ENCODE results near the gene CNDP2.

CNDP2 gene

DNA sequence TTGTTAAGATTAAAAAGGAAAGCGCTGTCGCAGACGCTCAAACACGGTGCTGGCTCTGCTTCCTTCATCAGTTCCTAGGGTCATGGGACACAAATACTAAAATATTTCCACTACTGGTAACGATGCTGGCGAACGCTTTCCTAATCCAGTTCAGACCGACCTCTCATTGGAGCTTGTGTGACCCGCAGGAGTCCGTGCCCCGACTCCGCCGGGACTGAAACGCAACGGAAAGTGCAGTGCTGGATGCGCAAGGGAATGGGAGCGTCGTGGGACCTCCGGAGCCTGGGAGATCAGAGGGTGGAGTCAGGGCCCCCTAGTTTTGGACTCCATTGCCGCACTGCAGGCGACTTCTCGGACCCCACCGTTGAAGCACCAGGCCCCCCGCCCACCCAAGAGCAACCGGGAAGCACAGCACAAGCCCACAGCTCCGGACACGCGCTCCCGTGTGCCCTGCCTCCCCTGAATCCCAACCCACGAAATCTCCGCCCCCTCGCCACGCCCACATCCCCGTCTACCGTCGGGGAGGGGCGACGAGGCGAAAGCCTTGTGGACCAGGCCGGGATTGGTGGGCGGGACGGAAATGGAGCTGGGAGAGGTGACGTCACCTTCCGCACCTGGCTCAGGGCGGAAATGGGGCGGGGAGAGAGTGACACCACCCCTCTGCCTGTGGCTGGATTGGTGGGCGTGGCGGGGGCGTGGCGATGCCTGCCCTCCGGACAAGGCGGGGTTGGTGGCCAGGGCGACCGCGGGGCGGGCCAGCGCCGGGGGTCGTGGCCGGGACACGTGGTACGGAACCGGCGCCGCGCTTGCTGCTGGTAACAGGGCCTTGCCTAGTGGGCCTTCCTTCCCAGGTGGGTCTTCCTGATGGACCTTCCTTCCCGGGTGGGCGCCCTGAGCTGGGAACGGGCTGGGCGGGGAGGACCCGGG lies at the start of gene CNDP2:
TSS of gene CNDP2 (plus strand) at position 783 of the 927 bp plus-strand sequence. CDS start 3,611 bp downstream, outside the sequence.
- peak; percentile 100 for DNase-seq

DNA sequence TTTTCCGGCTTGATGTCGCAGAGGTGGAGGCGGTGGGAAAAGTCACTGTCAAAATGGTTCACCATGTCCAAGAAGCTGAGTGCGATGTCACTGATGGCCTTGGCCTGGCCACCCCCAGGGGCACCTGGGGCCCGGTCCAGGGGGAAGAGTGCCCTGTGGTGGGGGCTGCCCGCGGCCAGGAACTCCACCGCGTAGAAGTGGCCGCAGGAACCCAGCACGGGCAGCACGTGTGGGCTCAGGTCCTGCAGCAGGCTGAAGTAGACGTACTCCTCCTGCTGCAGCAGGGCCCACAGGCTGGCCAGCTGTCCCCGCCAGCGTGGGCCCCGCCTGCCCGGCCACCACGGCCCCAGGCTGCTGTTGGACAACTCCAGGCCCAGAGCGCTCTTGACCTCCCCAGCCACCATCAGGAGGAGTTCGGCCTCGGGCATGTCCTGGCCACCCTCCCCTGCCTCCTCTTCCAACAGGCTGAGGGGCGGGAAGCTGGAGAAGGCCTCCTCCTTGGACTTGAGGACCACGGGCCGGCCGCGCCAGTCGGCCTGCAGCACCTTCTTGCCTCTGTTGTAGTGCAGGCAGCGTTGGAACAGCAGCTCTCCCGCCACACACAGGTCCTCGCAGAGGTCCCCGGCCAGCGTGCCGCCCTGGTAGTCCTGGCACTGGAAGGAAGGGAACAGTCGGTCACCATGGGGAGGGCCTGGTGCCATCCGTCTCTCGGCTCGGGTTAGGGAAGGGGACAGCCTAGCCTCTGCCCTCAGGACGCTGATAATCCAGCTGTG lies 49.3 kb upstream of the CNDP2 start:
- no peak for DNase-seq

DNA sequence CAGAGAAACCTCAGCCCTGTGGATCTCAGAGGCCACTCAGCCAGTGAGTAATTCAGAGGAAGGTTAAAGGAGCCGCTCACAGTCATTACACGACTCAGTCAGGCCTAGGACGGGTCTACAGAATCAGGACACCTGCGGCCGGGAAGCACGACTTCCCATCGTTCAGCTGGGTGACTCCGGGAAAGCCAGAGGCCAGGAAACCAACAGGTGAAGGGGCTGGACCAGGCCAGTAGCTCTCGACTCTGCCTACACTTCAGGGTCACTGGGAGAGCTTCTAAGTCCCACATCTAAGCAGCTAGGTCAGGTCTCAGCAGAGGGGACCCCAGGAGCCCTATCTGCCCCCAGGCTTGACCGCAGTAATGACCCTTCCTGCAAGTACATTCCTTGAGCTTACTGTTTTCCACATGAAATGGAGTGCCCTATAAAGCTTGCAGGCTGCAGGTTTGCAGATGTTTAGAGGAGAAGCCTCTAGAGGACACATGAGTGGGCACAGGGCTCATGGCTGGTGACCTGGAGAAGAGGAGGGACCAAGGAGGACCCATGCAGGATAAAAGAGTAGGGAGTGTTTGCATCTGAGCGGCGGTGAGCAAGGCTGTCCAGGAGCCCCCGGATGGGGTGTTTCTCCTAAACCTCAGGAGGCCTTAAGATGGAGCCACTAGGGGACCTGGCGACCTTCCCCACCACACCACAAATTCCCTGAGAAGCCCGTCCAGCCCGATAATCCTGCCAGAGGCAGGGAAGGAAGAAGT lies 48.6 kb upstream of the CNDP2 start:
- no peak for DNase-seq

DNA sequence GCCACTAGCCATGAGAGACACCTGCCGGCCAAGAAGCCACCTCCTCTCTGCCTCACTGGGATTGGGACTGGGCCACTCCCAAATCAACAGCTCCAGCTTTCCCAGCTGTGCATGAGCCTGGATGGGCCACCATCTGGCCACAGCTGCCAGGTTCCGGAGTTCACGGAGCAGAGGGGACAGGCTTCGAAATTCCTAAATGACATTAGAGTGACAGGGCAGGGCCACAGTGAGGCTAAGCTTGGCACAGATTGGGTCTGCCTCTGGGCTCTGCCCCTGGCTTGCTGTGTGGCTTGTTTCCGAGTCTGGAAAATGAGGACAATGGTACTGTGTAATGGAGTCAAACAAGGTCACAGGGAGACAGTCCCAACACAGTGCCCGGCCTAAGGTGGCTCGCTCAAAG lies 45.5 kb upstream of the CNDP2 start:
- DNase-seq, result no peak

DNA sequence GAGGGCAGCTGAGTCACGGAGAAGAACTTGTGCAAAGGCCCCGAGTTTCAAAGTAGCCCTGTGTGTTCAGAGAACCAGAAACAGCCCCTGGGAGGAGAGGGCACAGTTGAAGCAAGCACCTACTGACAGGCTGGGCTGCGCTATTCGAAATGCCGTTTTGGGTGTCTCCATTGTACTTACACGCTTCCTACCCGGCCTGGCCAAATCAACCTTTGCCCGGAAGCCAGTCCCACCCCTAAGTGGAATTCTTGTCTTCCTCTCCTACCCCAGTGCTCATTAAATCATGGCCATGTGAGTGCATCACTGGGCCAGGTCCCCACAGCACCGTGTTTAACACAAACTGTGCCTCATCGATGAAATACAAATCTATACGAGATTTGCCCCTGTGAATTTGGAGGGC lies 45.0 kb upstream of the CNDP2 start:
- no peak for DNase-seq

DNA sequence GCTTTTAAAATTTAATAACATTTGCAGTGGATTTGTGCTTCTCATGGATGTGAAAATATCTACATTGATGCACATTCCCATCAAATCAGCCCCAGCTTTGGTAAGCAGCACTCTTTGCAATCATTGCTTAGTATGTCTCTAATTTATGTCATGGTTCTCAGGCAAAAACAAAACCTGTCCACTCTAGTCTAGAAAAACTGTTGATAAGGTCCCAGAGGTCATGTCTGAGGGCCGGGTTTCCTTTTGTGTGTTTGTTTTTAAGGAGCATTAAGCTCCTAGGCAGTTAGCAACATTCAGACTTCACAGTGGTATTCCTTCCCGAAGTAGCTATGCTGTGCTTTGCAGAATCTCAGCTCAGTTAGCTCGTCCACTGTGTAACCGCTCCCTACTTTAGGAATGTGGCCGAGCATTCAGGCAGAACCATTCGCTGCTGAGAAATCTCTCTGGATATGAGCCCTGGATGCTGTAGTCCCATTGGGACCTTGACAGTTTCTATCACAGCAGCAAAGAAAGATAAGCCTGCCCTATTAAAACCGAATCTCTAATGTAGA lies 43.1 kb upstream of the CNDP2 start:
- DNase-seq, result no peak

DNA sequence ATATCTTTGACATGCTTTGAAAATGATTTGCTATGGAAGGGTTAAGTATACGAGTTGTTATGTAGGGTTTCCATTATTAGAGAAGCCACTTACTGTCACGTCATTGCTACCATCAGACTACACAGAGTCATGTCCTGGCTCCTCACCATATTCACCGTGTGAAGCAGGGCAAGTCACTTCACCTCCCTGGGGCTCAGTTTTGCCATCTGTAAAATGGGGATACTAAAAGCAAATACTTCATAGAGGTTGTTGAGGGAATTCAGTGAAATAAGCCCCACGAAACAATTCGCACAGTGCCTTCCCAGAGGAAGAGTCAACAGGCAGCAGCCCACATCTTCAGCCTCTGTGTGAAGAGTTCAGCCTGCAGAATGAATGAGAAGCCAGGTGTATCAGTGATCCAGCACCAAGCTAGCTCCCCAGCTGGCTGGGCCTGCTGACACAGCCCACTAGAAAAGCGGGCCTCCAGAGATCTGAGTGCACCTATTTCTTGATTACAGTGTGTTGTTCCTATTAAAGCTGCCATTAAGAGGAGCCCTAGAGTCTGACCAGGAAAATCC lies 42.4 kb upstream of the CNDP2 start:
- no peak for DNase-seq

DNA sequence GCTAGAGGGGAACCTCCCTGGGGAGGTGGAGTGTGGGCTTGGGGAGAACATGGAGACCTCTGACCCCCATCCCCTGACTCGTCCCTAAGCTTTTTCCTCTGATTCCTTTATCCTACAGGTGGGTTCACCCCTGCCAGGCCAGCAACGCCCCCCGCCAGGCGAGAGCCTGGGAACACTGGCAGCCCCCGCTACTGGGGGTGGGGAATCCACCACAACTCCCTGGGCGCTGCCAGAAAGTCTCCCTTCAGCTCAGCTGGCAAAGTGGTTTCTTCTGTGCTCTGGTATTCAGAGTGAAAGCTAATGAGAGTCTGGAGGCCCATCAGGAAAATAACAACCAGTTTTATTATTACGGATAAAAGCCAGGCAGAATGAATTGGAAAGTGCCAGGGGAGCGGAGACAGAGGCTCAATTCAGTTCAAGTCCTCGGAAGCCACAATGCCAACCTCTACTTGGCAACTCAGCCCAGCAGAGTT lies 41.8 kb upstream of the CNDP2 start:
- no peak for DNase-seq

DNA sequence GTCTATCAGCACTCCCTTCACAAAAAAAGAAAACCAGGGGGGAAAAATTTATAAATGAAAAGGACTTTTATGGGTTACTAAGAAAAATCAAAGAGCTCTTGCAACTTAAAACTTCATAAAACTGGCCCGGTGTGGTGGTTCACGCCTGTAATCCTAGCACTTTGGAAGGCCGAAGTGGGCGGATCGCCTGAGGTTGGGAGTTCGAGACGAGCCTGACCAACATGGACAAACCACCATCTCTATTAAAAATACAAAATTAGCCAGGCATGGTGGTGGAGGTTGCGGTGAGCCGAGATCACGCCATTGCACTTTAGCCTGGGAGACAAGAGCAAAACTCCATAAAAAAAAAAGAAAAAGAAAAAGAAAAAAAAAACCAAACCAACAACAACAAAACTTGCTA lies 40.8 kb upstream of the CNDP2 start:
- no peak for DNase-seq

DNA sequence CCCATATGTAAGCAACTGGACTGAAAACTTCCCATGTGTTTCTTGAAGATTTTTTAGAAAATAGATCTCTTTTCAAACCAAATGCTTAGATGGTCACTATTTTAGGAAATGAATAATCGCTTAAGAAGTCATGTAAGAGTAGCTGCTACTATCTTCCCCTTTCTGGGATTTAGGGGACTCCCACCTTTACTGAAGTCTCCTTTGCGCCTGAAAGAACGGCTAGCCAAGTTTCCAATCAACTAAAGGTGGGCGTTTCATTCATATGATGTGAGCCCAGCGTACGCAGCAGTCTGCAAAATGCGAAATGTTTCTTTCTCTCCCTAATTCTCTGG lies 40.2 kb upstream of the CNDP2 start:
- no peak for DNase-seq

DNA sequence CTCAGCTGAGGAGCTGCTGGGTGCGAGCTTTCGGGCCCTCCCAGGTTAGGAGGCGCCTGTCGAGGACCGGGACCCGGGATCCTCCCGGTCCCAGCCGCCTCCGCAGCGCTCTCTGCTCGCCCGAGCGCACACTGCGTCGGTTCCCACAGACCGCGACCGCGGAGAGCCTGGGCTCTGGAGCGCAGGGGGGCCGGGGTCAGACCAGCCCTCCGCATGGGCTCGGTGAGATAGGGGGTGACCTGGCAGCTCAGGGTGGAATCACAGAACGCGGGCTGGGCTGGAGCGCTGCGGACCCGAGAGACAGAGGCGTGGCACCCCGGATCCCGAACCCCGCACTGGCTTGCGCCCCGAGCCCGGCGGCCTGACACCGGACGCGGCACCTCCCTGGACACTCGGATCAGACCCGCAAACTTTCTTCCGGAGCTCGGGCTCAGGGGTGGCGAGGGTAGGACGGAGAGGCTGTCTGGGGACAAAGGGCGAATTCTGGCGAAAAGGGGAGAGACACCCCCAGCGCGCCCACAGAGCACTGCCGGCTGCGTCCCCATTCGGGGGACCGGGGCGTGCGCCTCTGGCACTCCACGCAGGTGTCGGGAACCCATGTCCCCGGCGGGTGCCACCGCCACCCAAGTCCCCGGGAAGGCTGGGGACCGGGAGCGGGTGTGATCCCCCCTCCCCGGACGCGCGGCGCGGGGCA lies 39.7 kb upstream of the CNDP2 start:
- peak; percentile 64 for DNase-seq

DNA sequence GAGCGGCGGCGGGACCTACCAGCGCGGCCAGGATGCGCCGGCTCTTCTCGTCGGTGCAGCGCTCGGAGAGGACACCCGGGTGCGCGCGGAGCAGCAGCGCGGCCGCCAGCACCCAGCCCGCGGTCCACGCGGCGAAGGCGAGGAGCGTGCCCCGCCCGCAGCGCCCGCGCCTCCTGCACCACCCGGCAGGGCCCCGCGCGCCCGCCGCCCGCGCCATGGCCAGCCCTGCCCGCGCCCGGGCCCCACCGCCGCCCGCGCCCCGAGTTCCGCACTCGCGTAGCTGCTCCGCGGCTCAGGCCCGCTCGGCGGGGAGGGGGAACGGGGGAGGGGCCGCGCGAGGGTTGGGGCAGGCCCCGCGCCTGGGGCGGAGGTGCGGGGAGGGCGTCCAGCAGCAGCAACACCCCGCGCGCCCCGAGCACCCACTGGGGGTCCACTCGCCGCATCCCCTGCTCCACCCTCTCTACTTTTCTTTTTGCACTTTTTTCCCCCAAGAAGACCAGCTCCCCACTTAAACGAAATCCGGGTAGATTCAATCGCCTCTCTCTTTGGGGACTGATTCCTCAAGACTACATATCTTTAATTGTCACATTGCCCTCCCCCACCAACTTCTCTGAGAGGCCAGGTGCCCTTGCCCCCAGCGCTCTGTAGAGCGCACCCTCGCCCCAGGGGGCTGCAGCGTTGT lies 39.0 kb upstream of the CNDP2 start, which contains the start of gene DIPK1C:
TSS of gene DIPK1C (minus strand) at position 266 of the 682 bp plus-strand sequence. CDS start at position 217, 49 bp downstream.
- no peak for DNase-seq

DNA sequence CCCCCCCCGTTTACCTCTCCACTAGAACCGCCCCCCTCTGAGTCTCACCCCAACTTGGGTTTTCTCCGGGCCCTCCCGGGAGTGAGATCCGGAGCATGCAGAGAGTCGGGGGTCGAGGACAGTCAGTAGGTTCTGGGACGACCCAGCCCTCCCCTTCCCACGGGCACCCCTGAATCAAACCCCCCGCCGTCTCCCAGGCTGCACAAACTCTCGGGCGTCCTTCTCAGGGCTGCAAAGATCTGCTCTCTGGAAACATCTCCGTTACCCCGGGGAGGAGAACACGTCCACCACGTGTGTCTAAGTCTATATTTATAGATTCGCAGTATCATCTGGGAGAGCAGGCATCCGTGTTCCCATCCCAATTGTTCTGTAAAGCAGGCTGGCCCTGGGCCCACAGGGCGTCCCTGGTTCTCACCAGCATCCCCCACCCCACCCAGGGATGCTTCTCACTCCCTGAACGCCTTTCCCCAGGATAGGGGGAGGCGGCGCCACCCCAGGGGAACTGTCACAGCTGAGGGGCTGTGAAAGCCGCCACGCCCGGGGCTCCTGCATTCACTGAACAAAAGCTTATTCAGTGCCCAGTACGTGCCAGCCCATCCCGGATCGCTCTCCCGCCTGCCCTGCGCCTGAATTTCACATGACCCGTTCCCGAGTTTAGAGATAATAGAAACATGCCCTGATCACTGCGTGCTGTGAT lies 38.3 kb upstream of the CNDP2 start:
- DNase-seq, result no peak

DNA sequence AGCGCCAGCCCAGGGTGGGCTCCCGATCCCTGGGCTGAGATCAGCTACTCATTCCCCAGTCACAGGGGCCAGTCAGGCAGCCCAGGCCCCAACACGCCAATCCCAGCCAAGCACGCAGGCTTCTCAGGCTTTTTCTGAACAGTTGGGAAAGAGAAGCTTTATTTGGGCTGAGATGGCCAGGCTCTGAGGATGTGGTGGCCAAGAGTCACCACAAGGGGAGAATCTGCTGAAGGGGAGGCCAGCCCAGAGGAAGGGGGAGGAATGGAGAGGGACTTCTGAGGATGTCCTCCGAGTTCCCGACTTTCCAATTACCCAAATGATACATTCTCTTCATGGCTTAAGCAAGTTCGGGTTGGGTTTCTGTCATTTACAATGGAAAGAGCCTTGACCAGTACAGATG lies 36.3 kb upstream of the CNDP2 start:
- DNase-seq, result no peak

DNA sequence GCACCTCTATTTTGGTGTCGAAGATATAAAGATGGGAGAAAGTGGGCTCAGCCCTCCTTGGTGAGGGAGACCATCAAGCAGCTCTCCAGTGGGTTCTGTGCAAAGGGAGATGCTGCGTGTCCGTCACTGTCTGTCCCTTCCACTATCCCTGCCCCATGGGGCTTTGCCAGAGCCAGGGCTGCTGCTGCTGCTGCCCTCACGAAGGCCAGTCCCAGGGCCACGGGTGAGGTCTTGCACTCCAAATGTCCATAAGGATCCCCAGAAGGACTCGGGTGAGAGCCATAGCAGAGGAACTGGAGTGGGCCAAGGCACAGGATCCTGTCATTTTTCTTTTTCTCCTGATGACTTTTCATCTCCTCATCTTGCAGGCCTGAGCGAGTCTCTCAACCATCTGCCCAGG lies 35.3 kb upstream of the CNDP2 start:
- DNase-seq, result no peak

DNA sequence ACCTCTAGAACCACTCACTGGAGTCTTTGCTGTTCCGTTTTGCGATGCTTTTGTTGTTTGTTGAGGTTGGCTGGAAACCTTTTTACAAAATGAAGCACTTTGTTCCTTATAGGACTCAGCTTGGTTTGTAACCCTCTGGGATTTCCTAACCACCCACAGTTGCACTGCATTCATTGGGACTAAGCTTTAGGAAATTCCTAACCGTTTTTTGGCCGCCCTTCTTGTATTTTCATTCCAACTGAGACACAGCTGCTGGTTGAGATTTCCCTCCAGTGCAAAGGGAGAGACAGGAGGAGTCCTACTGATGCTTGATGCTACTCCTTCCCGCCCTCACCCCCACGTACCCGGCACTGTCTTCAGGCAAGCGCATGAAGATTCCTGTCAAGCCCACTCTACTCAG lies 32.9 kb upstream of the CNDP2 start:
- DNase-seq, result no peak

DNA sequence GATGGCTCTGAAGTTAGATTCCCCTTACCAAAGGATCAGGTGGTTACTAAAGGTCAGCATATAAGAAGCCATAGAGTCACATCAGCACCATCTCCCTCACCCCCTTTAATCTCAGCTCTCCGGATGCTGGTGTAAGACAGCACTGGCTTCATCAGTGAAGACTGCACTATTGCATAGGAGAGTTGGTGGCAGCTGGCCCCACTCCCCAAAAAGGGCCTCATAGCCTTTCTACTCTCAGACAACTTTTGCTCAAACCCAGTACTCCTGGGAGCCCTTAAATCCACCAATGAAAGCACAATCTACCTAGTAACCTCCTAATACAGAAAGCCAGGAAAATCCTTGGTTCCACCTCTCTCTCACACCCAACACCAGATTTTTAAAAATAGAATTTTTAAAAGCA lies 32.2 kb upstream of the CNDP2 start:
- DNase-seq, result no peak

DNA sequence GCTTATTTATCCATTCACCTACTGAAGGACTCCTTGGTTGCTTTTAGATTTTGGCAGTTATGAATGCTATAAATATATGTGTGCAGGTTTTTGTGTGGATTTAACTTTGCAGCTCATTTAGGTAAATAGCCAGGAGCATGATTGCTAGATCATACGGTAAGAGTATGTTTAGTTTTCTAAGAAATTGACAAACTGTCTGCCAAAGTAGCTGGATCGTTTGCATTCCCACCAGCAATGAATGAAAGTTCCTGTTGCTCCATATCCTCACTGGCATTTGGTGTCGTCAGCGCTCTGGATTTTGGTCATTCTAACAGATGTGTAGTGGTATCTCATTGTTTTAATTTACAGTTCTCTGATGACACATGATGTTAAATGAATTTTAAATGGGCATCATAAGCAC lies 30.4 kb upstream of the CNDP2 start:
- no peak for DNase-seq

DNA sequence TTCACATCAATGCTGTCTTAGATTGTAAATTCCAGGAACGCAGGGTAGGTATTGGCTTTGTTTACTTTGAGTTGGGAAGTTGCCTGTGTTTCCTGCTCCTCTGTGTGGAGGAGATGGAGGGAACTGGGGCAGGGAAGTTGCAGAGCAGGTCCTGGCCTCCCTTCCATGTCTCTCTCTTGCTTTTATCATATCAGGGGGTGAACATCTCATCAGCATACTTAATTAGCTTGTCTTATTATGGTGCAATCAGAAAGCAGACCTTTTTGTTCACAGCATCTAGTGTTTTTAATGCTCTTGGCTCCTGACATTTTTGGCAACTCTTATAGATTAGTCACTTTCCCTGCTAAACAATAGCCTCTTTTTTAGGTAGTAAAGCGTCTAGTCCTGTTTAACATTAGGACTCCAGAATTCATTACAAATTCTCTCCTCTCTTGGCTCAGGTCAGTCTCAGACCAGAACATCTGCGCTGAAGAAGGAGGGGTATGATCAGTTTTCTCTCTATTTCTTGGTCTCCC lies 27.6 kb upstream of the CNDP2 start:
- DNase-seq, result no peak

DNA sequence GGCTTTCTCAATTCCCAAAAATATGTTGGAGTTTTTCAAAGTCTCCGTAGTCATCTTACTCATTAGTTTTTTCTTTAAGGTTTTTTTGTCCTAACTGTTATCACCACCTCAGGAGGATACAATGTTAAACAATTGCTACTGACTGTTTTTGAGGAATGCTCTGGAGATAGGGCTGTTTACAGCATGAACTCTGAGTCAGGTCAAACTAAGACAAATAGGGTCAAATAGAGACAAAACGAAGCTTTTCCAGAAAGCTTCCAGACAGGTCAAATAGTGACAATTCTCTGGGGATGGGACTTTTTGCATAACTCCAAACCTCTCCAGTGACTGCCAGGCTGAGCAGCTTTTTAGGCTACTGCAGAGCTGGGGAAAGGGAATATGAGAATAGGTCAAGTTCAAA lies 23.9 kb upstream of the CNDP2 start:
- DNase-seq, result no peak
